ENCODE measurements around the gene PRKAR2B.
"Not testable (repeated sequence)": the region's sequence is repeated elsewhere in the genome, so short reads cannot be mapped to it uniquely, and the experiment has no call there.

PRKAR2B gene

DNA sequence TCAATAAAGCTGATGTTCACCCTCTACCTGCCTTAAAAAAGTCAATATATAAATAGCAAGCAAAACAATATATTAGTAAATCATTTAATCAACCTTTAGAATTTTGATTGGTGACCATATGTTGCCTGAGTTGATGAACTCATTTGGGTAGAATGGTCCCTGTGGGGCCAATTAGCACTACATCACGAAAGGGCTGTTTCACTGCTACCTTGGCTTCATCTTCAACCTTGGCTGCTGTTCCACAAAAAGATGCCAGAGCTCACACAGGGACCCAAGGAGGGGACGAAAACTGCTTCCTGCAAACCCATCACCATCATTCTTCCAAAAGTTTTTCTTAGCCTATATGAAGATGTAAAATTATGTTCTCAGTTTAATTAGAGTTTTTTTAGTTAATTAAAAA is 88.9 kb downstream of the PRKAR2B start:
- Histone ChIP-seq H3K4ac (ENCODE audit: low read length) (no peak overlapping the region), H3K4me2 (ENCODE audit: insufficient read depth, low read length, poor library complexity, severe bottlenecking) (no peak overlapping the region), H3K79me1 (ENCODE audit: low read depth, low read length) (no peaks in the 10 kb centered on the region), H4K8ac (ENCODE audit: low read depth, low read length) (no peak overlapping the region), H3K18ac (ENCODE audit: low read length) (no peak overlapping the region), H2BK120ac (ENCODE audit: low read depth, low read length) (no peak overlapping the region), H2BK15ac (ENCODE audit: low read length) (no peak overlapping the region), H2BK12ac (ENCODE audit: low read length) (no peak overlapping the region), H2AK5ac (ENCODE audit: low read depth, low read length) (no peak overlapping the region), H3K4me3 (ENCODE audit: low read length in 2 of 2) (no peak overlapping the region), H4K91ac (ENCODE audit: low read depth, low read length, poor library complexity) (no peak overlapping the region), H3K27me3 (ENCODE audit: control insufficient read depth in 3 of 3, insufficient read depth in 3 of 3, low read depth in 1 of 3, low read length in 3 of 3) (no peaks in the 10 kb centered on the region), H2AFZ (ENCODE audit: low read length) (no peak overlapping the region), H3K23ac (ENCODE audit: low read depth, low read length, poor library complexity) (no peak overlapping the region), H3K14ac (ENCODE audit: low read length) (no peak overlapping the region), H2BK5ac (ENCODE audit: low read length) (no peak overlapping the region), H3K4me1 (ENCODE audit: control insufficient read depth in 2 of 2, insufficient read depth in 1 of 2, low read depth in 1 of 2, low read length in 2 of 2) (no peaks in the 10 kb centered on the region), H3K36me3 (replicated peaks in 1 of 2; ENCODE audit: control insufficient read depth in 2 of 2, insufficient read depth in 2 of 2, low read length in 2 of 2) (no peaks in the 10 kb centered on the region), H3K27ac (replicated peaks; ENCODE audit: low read length) (no peak overlapping the region), H3K9me3 (replicated peaks in 1 of 2; ENCODE audit: control insufficient read depth in 2 of 2, insufficient read depth in 1 of 2, low read depth in 1 of 2, low read length in 2 of 2) (no peaks in the 10 kb centered on the region), H3K9ac (ENCODE audit: low read depth, low read length, poor library complexity) (no peak overlapping the region)
- DNase-seq (ENCODE audit: low spot score) = no peak
- no CpG with 5 or more reads among the region's 2 CpGs for WGBS, 2 donors (ENCODE audit: extremely low coverage in 2 of 2, insufficient read length in 2 of 2, insufficient replicate concordance in 1 of 2)

GRCh38 chr7:107138696-107139420 is 94.4 kb downstream of the PRKAR2B start:
- H2BK12ac ChIP-seq (ENCODE audit: low read length) = no peak overlapping the region
- no peak overlapping the region for H3K4ac ChIP-seq (ENCODE audit: low read length)
- no peak overlapping the region for H2AFZ ChIP-seq (ENCODE audit: low read length)
- H3K18ac ChIP-seq (ENCODE audit: low read length) = no peak overlapping the region
- no peak overlapping the region for H3K4me2 ChIP-seq (ENCODE audit: insufficient read depth, low read length, poor library complexity, severe bottlenecking)
- H3K4me1 ChIP-seq (ENCODE audit: control insufficient read depth in 2 of 2, insufficient read depth in 1 of 2, low read depth in 1 of 2, low read length in 2 of 2) = peaks cover 0 to 5% of the 10 kb centered on the region in 2 donors
- H4K8ac ChIP-seq (ENCODE audit: low read depth, low read length) = no peak overlapping the region
- no peak overlapping the region for H2BK120ac ChIP-seq (ENCODE audit: low read depth, low read length)
- WGBS, 2 donors (ENCODE audit: extremely low coverage in 2 of 2, insufficient read length in 2 of 2, insufficient replicate concordance in 1 of 2) = no CpG with 5 or more reads among the region's 7 CpGs
- no peaks in the 10 kb centered on the region for H3K27me3 ChIP-seq (ENCODE audit: control insufficient read depth in 3 of 3, insufficient read depth in 3 of 3, low read depth in 1 of 3, low read length in 3 of 3)
- H3K79me1 ChIP-seq (ENCODE audit: low read depth, low read length) = no peaks in the 10 kb centered on the region
- no peak overlapping the region for H2AK5ac ChIP-seq (ENCODE audit: low read depth, low read length)
- H3K23ac ChIP-seq (ENCODE audit: low read depth, low read length, poor library complexity) = no peak overlapping the region
- no peaks in the 10 kb centered on the region for H3K9me3 ChIP-seq (replicated peaks in 1 of 2; ENCODE audit: control insufficient read depth in 2 of 2, insufficient read depth in 1 of 2, low read depth in 1 of 2, low read length in 2 of 2)
- H3K36me3 ChIP-seq (replicated peaks in 1 of 2; ENCODE audit: control insufficient read depth in 2 of 2, insufficient read depth in 2 of 2, low read length in 2 of 2) = no peaks in the 10 kb centered on the region
- H3K14ac ChIP-seq (ENCODE audit: low read length) = no peak overlapping the region
- H2BK5ac ChIP-seq (ENCODE audit: low read length) = no peak overlapping the region
- no peak overlapping the region for H3K4me3 ChIP-seq (ENCODE audit: low read length in 2 of 2)
- H2BK15ac ChIP-seq (ENCODE audit: low read length) = no peak overlapping the region
- no peak for DNase-seq (ENCODE audit: low spot score)
- no peak overlapping the region for H3K27ac ChIP-seq (replicated peaks; ENCODE audit: low read length)
- H4K91ac ChIP-seq (ENCODE audit: low read depth, low read length, poor library complexity) = no peak overlapping the region
- H3K9ac ChIP-seq (ENCODE audit: low read depth, low read length, poor library complexity) = no peak overlapping the region

- H3K27me3 ChIP-seq (ENCODE audit: control insufficient read depth in 3 of 3, insufficient read depth in 3 of 3, low read depth in 1 of 3, low read length in 3 of 3); H4K8ac ChIP-seq (ENCODE audit: low read depth, low read length); H3K9me3 ChIP-seq (replicated peaks in 1 of 2; ENCODE audit: control insufficient read depth in 2 of 2, insufficient read depth in 1 of 2, low read depth in 1 of 2, low read length in 2 of 2); H2BK120ac ChIP-seq (ENCODE audit: low read depth, low read length); H4K91ac ChIP-seq (ENCODE audit: low read depth, low read length, poor library complexity); H2AK5ac ChIP-seq (ENCODE audit: low read depth, low read length); H2BK5ac ChIP-seq (ENCODE audit: low read length); H3K4me2 ChIP-seq (ENCODE audit: insufficient read depth, low read length, poor library complexity, severe bottlenecking); H3K14ac ChIP-seq (ENCODE audit: low read length); H3K18ac ChIP-seq (ENCODE audit: low read length); H2BK12ac ChIP-seq (ENCODE audit: low read length); H3K27ac ChIP-seq (replicated peaks; ENCODE audit: low read length); H2AFZ ChIP-seq (ENCODE audit: low read length); H3K36me3 ChIP-seq (replicated peaks in 1 of 2; ENCODE audit: control insufficient read depth in 2 of 2, insufficient read depth in 2 of 2, low read length in 2 of 2); H3K23ac ChIP-seq (ENCODE audit: low read depth, low read length, poor library complexity); H3K4me1 ChIP-seq (ENCODE audit: control insufficient read depth in 2 of 2, insufficient read depth in 1 of 2, low read depth in 1 of 2, low read length in 2 of 2); H3K9ac ChIP-seq (ENCODE audit: low read depth, low read length, poor library complexity); H3K79me1 ChIP-seq (ENCODE audit: low read depth, low read length); H3K4me3 ChIP-seq (ENCODE audit: low read length in 2 of 2); H2BK15ac ChIP-seq (ENCODE audit: low read length); DNase-seq (ENCODE audit: low spot score); H3K4ac ChIP-seq (ENCODE audit: low read length): not testable (repeated sequence)
- WGBS, 2 donors (ENCODE audit: extremely low coverage in 2 of 2, insufficient read length in 2 of 2, insufficient replicate concordance in 1 of 2) = no CpG with 5 or more reads among the region's 5 CpGs
These were observed 99.4 kb downstream of the PRKAR2B start for GRCh38 chr7:107143875-107144274.

- no peak overlapping the region for H2AK5ac ChIP-seq (ENCODE audit: low read depth, low read length)
- H2BK5ac ChIP-seq (ENCODE audit: low read length) = no peak overlapping the region
- no peak overlapping the region for H2BK15ac ChIP-seq (ENCODE audit: low read length)
- no peaks in the 10 kb centered on the region for H3K79me1 ChIP-seq (ENCODE audit: low read depth, low read length)
- H3K23ac ChIP-seq (ENCODE audit: low read depth, low read length, poor library complexity) = no peak overlapping the region
- no peak overlapping the region for H3K4me2 ChIP-seq (ENCODE audit: insufficient read depth, low read length, poor library complexity, severe bottlenecking)
- H3K4ac ChIP-seq (ENCODE audit: low read length) = no peak overlapping the region
- WGBS, 2 donors (ENCODE audit: extremely low coverage in 2 of 2, insufficient read length in 2 of 2, insufficient replicate concordance in 1 of 2) = no CpG with 5 or more reads among the region's 4 CpGs
- H3K14ac ChIP-seq (ENCODE audit: low read length) = no peak overlapping the region
- H3K4me3 ChIP-seq (ENCODE audit: low read length in 2 of 2) = no peak overlapping the region
- H4K91ac ChIP-seq (ENCODE audit: low read depth, low read length, poor library complexity) = no peak overlapping the region
- no peak overlapping the region for H2BK12ac ChIP-seq (ENCODE audit: low read length)
- H3K4me1 ChIP-seq (ENCODE audit: control insufficient read depth in 2 of 2, insufficient read depth in 1 of 2, low read depth in 1 of 2, low read length in 2 of 2) = peaks cover 0 to 5% of the 10 kb centered on the region in 2 donors
- no peak overlapping the region for H2BK120ac ChIP-seq (ENCODE audit: low read depth, low read length)
- no peaks in the 10 kb centered on the region for H3K36me3 ChIP-seq (replicated peaks in 1 of 2; ENCODE audit: control insufficient read depth in 2 of 2, insufficient read depth in 2 of 2, low read length in 2 of 2)
- no peak overlapping the region for H2AFZ ChIP-seq (ENCODE audit: low read length)
- H3K9ac ChIP-seq (ENCODE audit: low read depth, low read length, poor library complexity) = no peak overlapping the region
- H3K27ac ChIP-seq (replicated peaks; ENCODE audit: low read length) = no peak overlapping the region
- no peak for DNase-seq (ENCODE audit: low spot score)
- no peak overlapping the region for H4K8ac ChIP-seq (ENCODE audit: low read depth, low read length)
- H3K27me3 ChIP-seq (ENCODE audit: control insufficient read depth in 3 of 3, insufficient read depth in 3 of 3, low read depth in 1 of 3, low read length in 3 of 3) = no peaks in the 10 kb centered on the region
- H3K9me3 ChIP-seq (replicated peaks in 1 of 2; ENCODE audit: control insufficient read depth in 2 of 2, insufficient read depth in 1 of 2, low read depth in 1 of 2, low read length in 2 of 2) = no peaks in the 10 kb centered on the region
- no peak overlapping the region for H3K18ac ChIP-seq (ENCODE audit: low read length)
These were observed 100.7 kb downstream of the PRKAR2B start for GRCh38 chr7:107145067-107145838.
